T-cell (primary cell): Measurements from ENCODE around the gene TESPA1. TPM values are rescaled to one million over a fixed set of nuclear protein-coding genes. Genes with fewer than 3 reads are reported as not detected.

Experiments
- ATAC-seq, 4 experiments: fragments of 200-7000 bp in 3 of 4; fragments of 150-1000 bp in 1 of 4; cut with Tn5 transposase; replicated peaks in 1 of 4; 1 replicate in 3 of 4; 2 replicates in 1 of 4; pipeline ENCODE4 v1.10.0; 2021; ENCODE audit warnings: moderate library complexity in 3 of 4, mild to moderate bottlenecking in 2 of 4, moderate number of reproducible peaks in 1 of 4
- CTCF ChIA-PET, 2 donors: fragments of 300-600 bp; sonication (Branson Sonifier 250); formaldehyde crosslinking; loops; one replicate each; lab custom pipeline; 2022; ENCODE audit warnings: antibody characterized with exemption in 2 of 2; lab: Charles Lee
- POLR2A ChIA-PET, 2 donors: fragments of 300-600 bp; sonication (Branson Sonifier 250); formaldehyde crosslinking; loops; one replicate each; lab custom pipeline; 2022; ENCODE audit warnings: antibody characterized with exemption in 2 of 2; lab: Charles Lee
- DNase-seq, 35 experiments: peaks; one replicate each; pipeline versions ENCODE4 v3.0.0 to v3.0.0-alpha.2; 2013 to 2023
- H3K27ac ChIP-seq: one replicate; pipeline ENCODE4 v1.5.1; 2013; ENCODE audit warnings: low read length
- H3K27me3 ChIP-seq, 2 experiments: replicated peaks in 1 of 2; 1 replicate in 1 of 2; 2 replicates in 1 of 2; pipeline versions ENCODE4 v1.6.1 to v1.7.0; 2013; ENCODE audit warnings: low read length in 1 of 2, mixed read lengths in 1 of 2; ENCODE audit not compliant: control insufficient read depth in 2 of 2, insufficient read depth in 2 of 2; ENCODE audit errors: extremely low read depth in 1 of 2
- H3K36me3 ChIP-seq, 2 donors: 1 replicate in 1 of 2; 2 replicates in 1 of 2; pipeline versions ENCODE4 v1.6.1 to v1.7.0; 2013; ENCODE audit warnings: low read length in 1 of 2; ENCODE audit not compliant: control insufficient read depth in 2 of 2, insufficient read depth in 1 of 2; ENCODE audit errors: extremely low read depth in 1 of 2
- H3K4me1 ChIP-seq, 2 experiments: 1 replicate in 1 of 2; 2 replicates in 1 of 2; pipeline versions ENCODE4 v1.6.1 to v1.7.0; 2013; ENCODE audit warnings: low read length in 2 of 2, mixed read lengths in 1 of 2; ENCODE audit not compliant: insufficient read depth in 2 of 2, control insufficient read depth in 1 of 2; ENCODE audit errors: extremely low read depth in 1 of 2
- H3K4me3 ChIP-seq, 2 donors: 1 replicate in 1 of 2; 2 replicates in 1 of 2; pipeline versions ENCODE4 v1.5.1 to v1.7.0; 2013; ENCODE audit warnings: mild to moderate bottlenecking in 2 of 2, low read length in 1 of 2, moderate library complexity in 1 of 2; ENCODE audit not compliant: control insufficient read depth in 1 of 2; ENCODE audit errors: extremely low read depth in 1 of 2
- H3K9me3 ChIP-seq: 2 replicates; pipeline ENCODE4 v1.7.0; 2013
- H3K27ac Mint-ChIP-seq, 2 donors: one replicate each; pipeline ENCODE4 v1.8.0; 2020 to 2021; ENCODE audit warnings: mild to moderate bottlenecking in 2 of 2, mixed read lengths in 2 of 2
- H3K27me3 Mint-ChIP-seq, 2 donors: one replicate each; pipeline ENCODE4 v1.8.0; 2021 to 2022; ENCODE audit warnings: mixed read lengths in 2 of 2
- H3K36me3 Mint-ChIP-seq: one replicate; pipeline ENCODE4 v1.8.0; 2021; ENCODE audit warnings: mixed read lengths
- H3K4me1 Mint-ChIP-seq, 3 donors: one replicate each; pipeline ENCODE4 v1.8.0; 2020 to 2022; ENCODE audit warnings: mixed read lengths in 3 of 3, mild to moderate bottlenecking in 1 of 3
- H3K4me3 Mint-ChIP-seq, 3 donors: one replicate each; pipeline ENCODE4 v1.8.0; 2020 to 2022; ENCODE audit warnings: mild to moderate bottlenecking in 3 of 3, mixed read lengths in 3 of 3, moderate library complexity in 3 of 3
- H3K9me3 Mint-ChIP-seq, 3 donors: one replicate each; pipeline ENCODE4 v1.8.0; 2020 to 2022; ENCODE audit warnings: mixed read lengths in 3 of 3
- WGBS: methylation state at CpG from one replicate; pipeline ENCODE4 v1.1.5; 2013; ENCODE audit warnings: missing lambda C conversion rate; ENCODE audit not compliant: insufficient coverage; 5-methylcytosine and 5-hydroxymethylcytosine counted together
- total RNA-seq, 35 experiments: library from RNA in 6 of 35; stranded (reverse) in 6 of 35; fragments of 120-200 nt in 1 of 35; gene quantifications; one replicate each; pipeline versions ENCODE4 v1.2.1 to v1.2.4 and lab custom pipeline; 2013 to 2026

Gene TESPA1
- total RNA-seq, 5 donors from 2014 or later (not counting 1 experiment from before 2014, with no cell fraction given) = 141 to 215 (median 170) TPM

DNA sequence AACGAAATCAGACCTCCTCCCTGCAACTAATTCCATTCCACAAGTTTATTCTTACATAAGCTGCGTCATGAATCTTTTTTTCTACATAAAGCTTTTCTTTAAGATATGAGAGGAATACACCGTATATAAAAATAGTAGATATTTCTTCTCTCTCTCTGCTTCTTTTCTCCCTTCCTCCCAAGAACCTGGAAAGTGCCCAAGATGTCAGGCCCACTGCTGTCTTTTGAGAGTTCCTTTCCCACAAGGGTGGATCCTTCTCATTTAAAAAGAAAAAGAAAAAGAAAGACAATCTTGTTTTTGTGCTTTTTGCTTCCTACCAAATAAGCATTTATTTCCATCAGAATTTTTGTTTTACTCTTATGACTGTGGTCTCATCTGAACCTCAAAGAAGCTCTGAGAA lies 11.0 kb downstream of the TESPA1 start:
- Histone ChIP-seq H3K4me1 (peaks cover 33 to 79% of the 10 kb centered on the region in 2 experiments), H3K4me3 (no peak overlapping the region), H3K36me3 (peaks cover 0 to 45% of the 10 kb centered on the region in 2 donors), H3K27ac (no peak overlapping the region), H3K27me3 (no peaks in the 10 kb centered on the region), H3K9me3 (no peaks in the 10 kb centered on the region)
- no peaks in the 10 kb centered on the region for H3K27me3 Mint-ChIP-seq
- DNase-seq (no peak), ATAC-seq (no peak)
- H3K9me3 Mint-ChIP-seq = no peaks in the 10 kb centered on the region
- peaks cover 90 to 94% (median 90%) of the 10 kb centered on the region in 3 donors for H3K4me1 Mint-ChIP-seq
- ChIA-PET POLR2A (interaction anchor here in 1 of 2 donors (0.5 kb wide), 1 partner anchor 1066 kb away, joined by 3 read pairs; no protein-coding TSS in a partner anchor), CTCF (interaction anchor here (0.7 to 1.6 kb wide), 6 partner anchors 9 to 224 kb away, joined by 3 to 4 read pairs (median 3); partner anchors contain the start of gene MUCL1 (in 1 of the 2))
- peak overlapping the region in 1 of 3 donors; percentile 62 for H3K4me3 Mint-ChIP-seq
- H3K27ac Mint-ChIP-seq = peak overlapping the region; percentile 75 to 92
- WGBS = no CpG with 5 or more reads among the region's 3 CpGs
- H3K36me3 Mint-ChIP-seq = peaks cover 65% of the 10 kb centered on the region

GRCh38 chr12:54970741-54971140 lies 13.8 kb downstream of the TESPA1 start:
- DNase-seq = no peak
- Mint-ChIP-seq H3K27me3 (no peaks in the 10 kb centered on the region), H3K9me3 (no peaks in the 10 kb centered on the region), H3K4me1 (peaks cover 89 to 94% (median 90%) of the 10 kb centered on the region in 3 donors), H3K36me3 (peaks cover 66% of the 10 kb centered on the region), H3K4me3 (no peak overlapping the region), H3K27ac (peak overlapping the region; percentile 78 to 87)
- Histone ChIP-seq H3K36me3 (peaks cover 7 to 58% of the 10 kb centered on the region in 2 donors), H3K4me3 (no peak overlapping the region), H3K4me1 (peaks cover 21 to 75% of the 10 kb centered on the region in 2 experiments), H3K9me3 (no peaks in the 10 kb centered on the region), H3K27ac (no peak overlapping the region), H3K27me3 (no peaks in the 10 kb centered on the region)
- CTCF ChIA-PET = interaction anchor here (0.7 to 2.9 kb wide), 5 partner anchors 11 to 23 kb away, joined by 3 to 14 read pairs (median 6); no protein-coding TSS in a partner anchor
- no peak for ATAC-seq
- POLR2A ChIA-PET = interaction anchor here in 1 of 2 donors (1.1 kb wide), 1 partner anchor 11 kb away, joined by 3 read pairs; no protein-coding TSS in a partner anchor
- WGBS = 100% methylated on average over 3 of the region's 3 CpGs

DNA sequence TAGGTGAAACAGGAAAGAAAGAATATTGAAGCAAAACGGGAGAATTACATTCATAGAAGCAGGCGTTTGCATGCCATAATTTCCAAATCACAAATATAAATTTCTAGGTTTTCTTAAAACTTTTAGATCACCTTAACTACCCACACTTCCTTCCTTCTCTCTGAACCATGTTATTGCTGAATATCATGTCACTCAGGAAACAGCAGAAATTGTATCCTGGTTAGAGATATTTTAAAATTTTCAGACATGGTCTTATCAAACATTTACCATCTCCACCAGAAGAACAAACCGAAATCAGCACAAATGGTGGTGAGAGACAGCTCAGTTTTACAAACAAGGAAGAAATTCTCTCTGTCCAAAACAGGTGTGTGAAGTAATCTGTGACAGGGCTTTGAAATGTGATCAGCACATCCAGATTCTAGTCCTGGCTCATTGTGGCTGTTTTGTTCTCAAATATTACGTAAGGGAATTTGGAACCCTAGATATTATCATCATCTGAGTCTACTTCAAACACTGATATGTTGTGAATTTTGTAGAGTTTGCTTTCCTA lies 16.3 kb downstream of the TESPA1 start:
- Histone ChIP-seq H3K27me3 (no peaks in the 10 kb centered on the region), H3K9me3 (no peaks in the 10 kb centered on the region), H3K4me1 (peaks cover 9 to 60% of the 10 kb centered on the region in 2 experiments), H3K27ac (peak overlapping the region; percentile 65), H3K36me3 (peaks cover 7 to 69% of the 10 kb centered on the region in 2 donors), H3K4me3 (no peak overlapping the region)
- peak; percentile 56 to 79 (median 59) for ATAC-seq
- no CpG with 5 or more reads among the region's 4 CpGs for WGBS
- H3K4me3 Mint-ChIP-seq = peak overlapping the region; percentile 53 to 70 (median 69)
- peaks cover 78 to 85% (median 84%) of the 10 kb centered on the region in 3 donors for H3K4me1 Mint-ChIP-seq
- POLR2A ChIA-PET = interaction anchor here in 1 of 2 donors (0.5 kb wide), 1 partner anchor 10 kb away, joined by 3 read pairs; no protein-coding TSS in a partner anchor
- DNase-seq = peak in 9 of 35 experiments; percentile 2 to 57 (median 25)
- peak overlapping the region; percentile 86 to 94 for H3K27ac Mint-ChIP-seq
- CTCF ChIA-PET = interaction anchor here in 1 of 2 donors (0.6 to 2.9 kb wide), 9 partner anchors 9 to 238 kb away, joined by 3 to 14 read pairs (median 4); partner anchors contain the start of gene TESPA1
- peaks cover 68% of the 10 kb centered on the region for H3K36me3 Mint-ChIP-seq
- H3K27me3 Mint-ChIP-seq = no peaks in the 10 kb centered on the region
- H3K9me3 Mint-ChIP-seq = no peaks in the 10 kb centered on the region

DNA sequence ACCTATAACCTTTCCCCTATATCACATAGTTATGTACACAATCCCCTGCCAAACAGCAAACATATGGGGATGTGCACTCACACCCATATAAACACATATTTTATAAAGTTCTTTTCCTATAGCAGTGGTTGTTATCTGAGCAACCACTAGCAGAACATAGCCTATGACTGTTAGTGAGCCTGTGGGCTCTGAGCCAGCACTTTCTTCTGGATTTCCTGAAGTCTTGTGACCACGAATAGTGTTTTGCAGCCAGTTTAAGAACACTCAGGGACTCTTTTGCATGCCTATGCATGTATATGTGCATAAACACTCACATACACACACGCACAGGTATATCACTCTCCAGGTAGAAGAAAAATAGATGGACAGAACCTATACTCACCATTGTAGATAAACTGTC lies 17.1 kb downstream of the TESPA1 start:
- Histone ChIP-seq H3K4me1 (peaks cover 13 to 57% of the 10 kb centered on the region in 2 experiments), H3K27ac (peak overlapping the region; percentile 65), H3K36me3 (peaks cover 12 to 69% of the 10 kb centered on the region in 2 donors), H3K9me3 (no peaks in the 10 kb centered on the region), H3K27me3 (no peaks in the 10 kb centered on the region), H3K4me3 (no peak overlapping the region)
- POLR2A ChIA-PET = no interaction called here
- Mint-ChIP-seq H3K36me3 (peaks cover 70% of the 10 kb centered on the region), H3K27me3 (no peaks in the 10 kb centered on the region), H3K27ac (peak overlapping the region; percentile 86 to 94), H3K4me1 (peaks cover 75 to 85% (median 84%) of the 10 kb centered on the region in 3 donors), H3K9me3 (no peaks in the 10 kb centered on the region), H3K4me3 (peak overlapping the region; percentile 53 to 70 (median 69))
- DNase-seq (peak in 25 of 35 experiments; percentile 17 to 74 (median 45)), ATAC-seq (peak; percentile 68 to 80 (median 74))
- CTCF ChIA-PET = interaction anchor here in 1 of 2 donors (1.4 kb wide), 1 partner anchor 102 kb away, joined by 3 read pairs; no protein-coding TSS in a partner anchor
- 0% methylated on average over 1 of the region's 2 CpGs for WGBS

DNA sequence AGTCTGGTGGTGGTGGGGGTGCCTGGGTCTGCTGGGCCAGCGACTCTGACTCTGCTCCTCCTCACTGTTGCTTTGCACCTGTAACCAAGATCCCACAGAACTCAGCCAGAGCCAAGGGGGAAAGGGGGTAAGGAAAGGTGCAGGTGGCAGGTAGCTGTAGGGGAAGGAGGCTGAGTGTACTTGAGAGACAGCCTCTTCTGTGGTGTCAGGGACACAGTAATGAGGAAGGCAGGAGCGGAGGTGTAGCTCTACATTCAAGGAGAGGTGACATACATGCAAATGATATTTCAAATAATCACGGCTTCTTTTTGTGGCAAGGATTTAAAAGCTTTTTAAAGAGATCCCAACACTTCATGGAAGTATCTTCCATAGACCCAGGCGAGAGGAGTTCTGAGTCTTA lies 23.4 kb downstream of the TESPA1 start:
- ChIA-PET CTCF (interaction anchor here in 1 of 2 donors (0.6 to 6.2 kb wide), 6 partner anchors 11 to 258 kb away, joined by 3 to 53 read pairs (median 6); no protein-coding TSS in a partner anchor), POLR2A (no interaction called here)
- H3K36me3 ChIP-seq = peaks cover 13 to 86% of the 10 kb centered on the region in 2 donors
- peaks cover 30 to 41% of the 10 kb centered on the region in 2 experiments for H3K4me1 ChIP-seq
- DNase-seq = no peak
- H3K27me3 ChIP-seq = no peaks in the 10 kb centered on the region
- no peak for ATAC-seq
- H3K4me3 ChIP-seq = no peak overlapping the region
- peaks cover 73% of the 10 kb centered on the region for H3K36me3 Mint-ChIP-seq
- H3K4me3 Mint-ChIP-seq = no peak overlapping the region
- H3K27ac Mint-ChIP-seq = peak overlapping the region; percentile 87 to 90
- no CpG with 5 or more reads among the region's 4 CpGs for WGBS
- H3K9me3 ChIP-seq = no peaks in the 10 kb centered on the region
- H3K27me3 Mint-ChIP-seq = no peaks in the 10 kb centered on the region
- H3K9me3 Mint-ChIP-seq = no peaks in the 10 kb centered on the region
- peaks cover 78 to 92% (median 90%) of the 10 kb centered on the region in 3 donors for H3K4me1 Mint-ChIP-seq
- no peak overlapping the region for H3K27ac ChIP-seq

DNA sequence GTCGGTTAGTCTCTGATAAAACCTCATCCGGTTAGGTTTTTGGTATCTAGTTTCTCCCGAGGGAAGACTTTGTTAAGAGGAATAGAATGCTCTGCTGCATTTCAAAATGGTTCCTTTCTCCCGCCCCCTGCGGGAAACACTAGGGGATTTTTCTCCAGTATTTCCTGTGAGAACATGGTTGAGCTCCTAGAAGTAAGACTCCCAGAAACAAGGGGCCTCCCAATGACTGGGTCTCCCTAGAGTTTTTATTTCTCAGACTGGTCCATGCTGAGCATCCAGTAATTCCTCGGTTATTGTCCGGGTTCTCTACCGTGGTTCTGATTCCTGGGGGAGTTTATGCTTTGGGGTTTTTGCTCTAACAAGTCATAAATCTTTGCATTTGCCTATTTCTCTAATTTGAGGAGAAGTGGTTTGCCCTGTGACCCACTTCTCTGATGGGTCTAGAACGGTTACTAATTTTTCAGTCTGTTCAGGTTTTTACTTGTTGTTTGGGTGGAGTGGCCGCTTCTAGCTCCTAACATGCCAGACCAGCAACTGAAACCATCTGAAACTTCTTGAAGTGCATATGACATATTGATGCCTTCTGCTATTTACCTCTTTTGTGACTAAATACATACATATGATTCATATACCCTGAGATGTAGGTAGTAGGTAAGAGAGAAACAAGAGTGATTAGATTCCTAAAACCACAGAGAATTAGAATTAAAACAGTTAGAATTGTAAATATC lies 25.1 kb downstream of the TESPA1 start:
- Mint-ChIP-seq H3K4me3 (peak overlapping the region in 1 of 3 donors; percentile 32), H3K27me3 (no peaks in the 10 kb centered on the region), H3K4me1 (peaks cover 82 to 92% (median 91%) of the 10 kb centered on the region in 3 donors), H3K36me3 (peaks cover 72% of the 10 kb centered on the region), H3K9me3 (no peaks in the 10 kb centered on the region), H3K27ac (peak overlapping the region; percentile 86 to 87)
- Histone ChIP-seq H3K9me3 (no peaks in the 10 kb centered on the region), H3K4me3 (no peak overlapping the region), H3K27me3 (no peaks in the 10 kb centered on the region), H3K36me3 (peaks cover 12 to 84% of the 10 kb centered on the region in 2 donors), H3K4me1 (peaks cover 35 to 44% of the 10 kb centered on the region in 2 experiments), H3K27ac (peak overlapping the region; percentile 2)
- ChIA-PET POLR2A (no interaction called here), CTCF (interaction anchor here (0.6 to 6.2 kb wide), 7 partner anchors 11 to 443 kb away, joined by 4 to 53 read pairs (median 6); no protein-coding TSS in a partner anchor)
- ATAC-seq (no peak), DNase-seq (no peak)
- WGBS = 53% methylated on average over 5 of the region's 10 CpGs
